Skeletal muscle cell (primary cell): ENCODE data around the gene TXLNB.
A peak's percentile ranks its signal among the peaks of the same experiment; 100 is the strongest.

ENCODE experiments used
- DNase-seq: peaks from one replicate; pipeline ENCODE4 v3.0.0-alpha.2; 2010; ENCODE audit warnings: low read depth
- H3K4me3 ChIP-seq: 2 replicates; pipeline ENCODE4 v1.5.1; 2011; ENCODE audit warnings: low read depth, mild to moderate bottlenecking, control low read depth, low read length, moderate library complexity

The TXLNB gene

GRCh38 chr6:139291813-139292619 lies at the start of gene TXLNB:
TSS of gene TXLNB (minus strand) at chr6:139291998. CDS start at chr6:139288899, 3,099 bp downstream.
- DNase-seq, result peak; percentile 83
- peak within 1 kb of the TSS; percentile 36 for H3K4me3 ChIP-seq

GRCh38 chr6:139341060-139341459 lies 49.3 kb upstream of the TXLNB start:
- no peak for DNase-seq
- no peak overlapping the region for H3K4me3 ChIP-seq

DNA sequence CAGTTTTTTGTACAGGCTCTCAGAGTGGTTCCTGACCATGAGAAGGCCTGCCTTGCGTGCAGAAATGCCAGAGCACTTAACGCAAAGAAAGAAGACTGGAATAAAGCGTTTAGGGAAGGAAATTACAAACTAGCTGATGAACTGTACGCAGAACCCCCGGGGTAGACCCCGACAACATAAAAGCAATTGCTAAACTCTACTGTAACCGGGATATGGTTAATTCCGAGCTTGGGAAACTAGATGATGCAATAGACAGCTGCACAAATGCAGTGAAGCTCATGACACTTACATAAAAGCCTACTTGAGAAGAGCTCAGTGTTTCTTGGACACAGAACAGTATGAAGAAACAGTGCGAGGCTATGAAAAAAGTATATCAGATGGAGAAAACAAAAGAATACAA lies 47.0 kb upstream of the TXLNB start:
- no peak overlapping the region for H3K4me3 ChIP-seq
- DNase-seq, result peak; percentile 88

DNA sequence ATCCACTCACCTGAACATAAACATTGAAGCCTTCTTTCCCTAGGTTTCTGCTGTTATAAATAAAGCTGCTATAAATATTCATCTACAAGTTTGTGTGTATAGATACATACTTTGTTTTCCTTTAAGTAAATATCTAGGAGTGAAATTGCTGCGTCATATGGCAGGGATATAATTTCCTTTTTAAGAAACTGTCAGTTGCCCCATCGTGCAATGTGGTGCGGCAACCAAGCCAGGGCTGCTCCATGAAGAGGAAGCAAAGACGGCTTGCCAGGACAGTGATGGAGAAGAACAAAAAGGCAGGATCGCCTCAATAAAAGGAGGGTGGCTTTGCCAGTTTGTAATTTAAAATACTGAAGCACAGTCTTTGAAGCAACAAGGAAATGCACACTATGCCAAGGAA lies 46.0 kb upstream of the TXLNB start:
- DNase-seq, result no peak
- no peak overlapping the region for H3K4me3 ChIP-seq

DNA sequence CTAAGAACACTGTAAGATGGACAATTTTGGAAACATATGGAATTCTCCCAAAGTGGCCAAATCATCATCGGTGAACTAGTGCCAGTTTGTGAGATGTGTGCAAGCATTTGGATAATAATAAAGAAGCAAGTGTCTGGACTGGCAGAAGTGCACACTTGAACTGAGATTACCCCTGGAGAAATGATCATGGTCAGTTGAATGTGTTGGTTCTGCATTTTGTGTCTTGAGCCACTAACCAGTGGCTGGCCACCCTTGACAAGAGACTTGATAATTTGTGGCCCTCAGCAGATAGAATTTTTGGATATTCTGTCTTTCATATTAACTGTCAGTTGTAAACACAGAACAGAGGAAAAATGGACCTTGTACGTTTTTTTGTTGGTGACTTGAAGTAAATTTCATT lies 45.2 kb upstream of the TXLNB start:
- no peak for DNase-seq
- no peak overlapping the region for H3K4me3 ChIP-seq

DNA sequence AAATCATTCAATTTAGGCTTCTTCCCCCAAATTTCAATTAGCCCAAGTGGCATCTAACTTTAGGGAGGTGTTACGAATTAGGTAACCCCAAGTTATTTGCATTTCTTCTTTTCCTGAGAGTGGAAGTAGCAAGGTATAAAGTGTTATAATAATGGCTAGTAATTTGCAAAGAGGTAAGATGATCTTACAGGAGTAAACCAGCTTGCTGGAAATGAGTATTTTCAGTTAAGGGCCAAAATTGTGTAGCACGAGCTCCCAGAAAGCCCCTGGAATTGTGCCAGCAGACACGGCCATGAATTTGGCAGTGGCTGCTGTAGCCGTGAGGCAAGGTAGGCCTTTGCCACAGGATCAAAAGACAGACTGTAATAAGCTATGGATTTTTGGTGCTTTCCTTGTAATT lies 44.7 kb upstream of the TXLNB start:
- no peak for DNase-seq
- H3K4me3 ChIP-seq, result no peak overlapping the region

- no peak overlapping the region for H3K4me3 ChIP-seq
- no peak for DNase-seq
Observed at GRCh38 chr6:139335447-139336210, 43.8 kb upstream of the TXLNB start.

- DNase-seq, result peak; percentile 92
- no peak overlapping the region for H3K4me3 ChIP-seq
Observed at GRCh38 chr6:139334806-139335446, 43.1 kb upstream of the TXLNB start.

DNA sequence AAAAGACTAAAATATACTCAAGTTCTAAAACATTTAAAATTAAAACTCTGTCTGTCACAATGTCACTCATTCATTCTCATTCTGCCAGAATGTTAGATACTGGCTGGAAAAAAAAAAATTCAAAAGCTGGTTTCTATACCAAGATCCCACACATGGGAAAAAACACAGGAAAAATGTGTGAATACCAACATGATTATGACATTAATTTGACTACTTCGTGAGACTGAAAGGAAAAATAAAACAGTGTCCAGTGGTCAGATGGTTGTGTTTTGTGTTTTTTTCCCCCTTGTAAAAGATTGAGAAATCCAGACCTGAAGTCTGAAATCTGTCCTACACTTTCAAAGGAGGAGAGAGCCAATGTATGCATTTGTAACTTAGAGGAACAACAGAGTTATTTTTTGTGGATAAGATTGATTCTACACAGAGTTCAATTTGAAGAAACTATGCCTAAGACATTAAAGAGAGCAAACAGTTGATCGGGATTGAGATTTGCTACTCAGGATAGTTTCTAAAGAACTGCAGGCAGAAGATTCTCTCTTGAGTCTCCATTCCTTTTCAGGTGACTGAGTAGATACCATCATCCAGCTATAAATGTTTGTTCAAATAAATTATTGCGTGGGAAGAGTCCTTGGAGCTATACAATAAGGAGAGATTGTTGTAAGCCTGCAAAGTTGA lies 39.2 kb upstream of the TXLNB start:
- H3K4me3 ChIP-seq, result no peak overlapping the region
- no peak for DNase-seq

DNA sequence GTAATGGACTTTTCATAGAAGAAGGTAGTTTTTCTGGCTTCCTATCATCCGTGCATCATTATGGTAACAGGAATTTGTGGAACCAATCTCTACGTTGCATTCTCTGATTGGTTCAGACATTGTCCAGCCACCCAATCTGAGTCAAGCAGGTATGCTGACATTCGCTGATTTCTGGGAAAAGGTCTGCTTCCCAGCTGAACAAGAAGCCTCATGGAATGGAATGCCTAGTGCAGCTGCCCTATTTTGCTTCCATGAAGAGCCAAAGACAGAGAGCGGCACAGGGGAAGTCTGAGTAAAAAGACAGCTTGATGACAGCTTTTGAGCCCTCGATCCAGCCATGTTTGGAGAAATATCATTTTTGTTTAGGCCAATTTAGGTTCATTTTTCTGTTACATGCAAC lies 38.5 kb upstream of the TXLNB start:
- DNase-seq, result no peak
- no peak overlapping the region for H3K4me3 ChIP-seq

DNA sequence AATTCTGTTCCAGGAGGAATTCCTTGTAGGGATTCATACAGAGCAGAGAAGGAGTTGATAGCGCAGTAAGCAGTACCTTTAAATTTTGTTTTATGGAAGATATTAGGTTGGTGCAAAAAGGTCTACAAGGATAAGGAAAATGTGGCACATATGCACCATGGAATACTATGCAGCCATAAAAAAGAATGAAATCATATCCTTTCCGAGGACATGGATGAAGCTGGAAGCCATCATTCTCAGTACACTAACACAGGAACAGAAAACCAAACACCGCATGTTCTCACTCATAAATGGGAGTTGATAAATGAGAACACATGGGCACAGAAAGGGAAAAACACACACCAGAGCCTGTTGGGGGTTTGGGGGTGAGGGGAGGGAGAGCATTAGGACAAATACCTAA lies 37.4 kb upstream of the TXLNB start:
- H3K4me3 ChIP-seq, result no peak overlapping the region
- DNase-seq, result no peak

DNA sequence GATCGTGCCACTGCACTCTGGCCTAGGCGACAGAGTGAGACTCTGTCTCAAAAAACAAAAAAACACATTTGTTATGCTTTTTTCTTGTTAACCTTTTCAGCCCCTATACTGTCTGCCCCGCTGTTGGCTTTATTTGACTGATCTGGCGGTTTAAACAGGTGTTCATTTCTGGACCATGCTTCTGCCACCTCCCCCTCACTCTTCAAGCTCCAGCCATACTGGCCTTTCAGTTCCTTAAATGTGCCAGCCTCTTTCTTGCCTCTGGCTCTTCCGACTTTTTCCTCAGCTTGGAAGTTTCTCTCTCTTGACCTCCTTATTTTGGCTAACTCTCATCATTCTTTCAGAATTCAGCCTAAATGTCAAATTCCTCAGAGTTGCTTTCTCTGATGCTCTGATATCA lies 35.2 kb upstream of the TXLNB start:
- no peak overlapping the region for H3K4me3 ChIP-seq
- no peak for DNase-seq

GRCh38 chr6:139325686-139326085 lies 33.9 kb upstream of the TXLNB start:
- H3K4me3 ChIP-seq, result no peak overlapping the region
- DNase-seq, result no peak

- no peak for DNase-seq
- no peak overlapping the region for H3K4me3 ChIP-seq
Observed at GRCh38 chr6:139325125-139325524, 33.3 kb upstream of the TXLNB start.

DNA sequence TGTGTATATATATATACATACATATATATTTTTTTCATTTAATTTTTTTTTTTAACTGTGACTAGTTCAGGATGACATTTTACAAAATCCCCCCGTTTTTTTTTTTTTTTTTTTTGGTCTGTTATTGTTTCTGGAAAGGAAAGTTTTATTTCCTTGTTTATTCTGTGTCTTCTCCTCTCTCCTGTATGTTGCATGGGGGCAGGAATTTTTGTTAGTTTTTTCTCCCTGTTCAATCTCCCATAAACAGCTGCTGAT lies 32.4 kb upstream of the TXLNB start:
- H3K4me3 ChIP-seq, result no peak overlapping the region
- no peak for DNase-seq

GRCh38 chr6:139323511-139324300 lies 31.9 kb upstream of the TXLNB start:
- peak; percentile 71 for DNase-seq
- peak overlapping the region; percentile 5 for H3K4me3 ChIP-seq

- no peak for DNase-seq
- H3K4me3 ChIP-seq, result no peak overlapping the region
Observed at GRCh38 chr6:139320081-139320480, 28.3 kb upstream of the TXLNB start.

DNA sequence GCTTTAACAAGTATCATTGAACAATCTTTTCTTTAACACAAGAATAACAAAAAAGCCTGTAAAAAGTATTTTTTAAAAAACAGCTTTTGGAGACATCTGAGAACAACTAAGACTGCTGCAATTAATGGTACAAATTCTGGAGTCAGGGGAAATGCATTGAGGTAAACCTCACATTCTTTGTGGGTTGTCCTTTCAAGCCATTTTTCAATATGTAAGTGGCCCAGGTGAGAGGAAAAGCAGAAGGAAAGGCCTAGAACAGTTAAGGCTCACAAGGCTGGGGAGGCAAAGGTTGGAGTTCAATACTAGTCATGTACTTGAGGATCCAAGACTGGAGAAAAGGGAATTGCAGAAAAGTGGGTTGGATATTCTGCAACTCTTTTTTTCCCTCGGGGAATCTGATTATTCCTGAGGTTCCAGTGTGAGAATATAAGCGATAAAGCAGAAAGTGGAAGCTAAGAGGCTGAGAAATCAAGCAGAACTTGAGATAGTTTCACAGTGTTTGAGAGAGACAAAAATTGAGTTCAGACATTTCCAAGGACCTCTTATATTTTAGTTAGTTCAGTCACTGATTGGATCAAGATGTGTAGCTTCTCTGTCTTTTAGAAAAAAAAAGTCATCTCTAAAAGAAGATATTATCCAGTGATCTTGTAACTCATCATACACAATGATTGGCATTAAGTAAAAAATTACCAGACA lies 25.0 kb upstream of the TXLNB start:
- H3K4me3 ChIP-seq, result no peak overlapping the region
- DNase-seq, result no peak
